Activated CD8-positive, alpha-beta T cell treated with anti-CD3 and anti-CD28 coated beads, Interleukin-2, amount 10 ng/mL, durations not matched to agents 7 days and 5 days (primary cell): ENCODE data around the gene AFMID. TPM values are rescaled to one million over a fixed set of nuclear protein-coding genes. Genes with fewer than 3 reads are reported as not detected.
A peak's percentile ranks its signal among the peaks of the same experiment; 100 is the strongest.

ENCODE experiments used
- ATAC-seq: fragments of 150-1000 bp; cut with Tn5 transposase; one replicate; pipeline ENCODE4 v1.10.0; 2021; ENCODE audit warnings: moderate library complexity
- CTCF ChIA-PET: fragments of 350-600 bp; sonication (Branson Sonifier 250); formaldehyde crosslinking; loops from one replicate; lab custom pipeline; 2021; ENCODE audit warnings: antibody characterized with exemption; lab: Charles Lee
- POLR2A ChIA-PET: fragments of 350-600 bp; sonication (Branson Sonifier 250); formaldehyde crosslinking; loops from one replicate; lab custom pipeline; 2021; ENCODE audit warnings: antibody characterized with exemption; lab: Charles Lee
- DNase-seq: peaks from one replicate; pipeline ENCODE4 v3.0.0-alpha.2; 2020
- H3K27ac Mint-ChIP-seq: one replicate; pipeline ENCODE4 v1.8.0; 2021; ENCODE audit warnings: mild to moderate bottlenecking, mixed read lengths
- H3K27me3 Mint-ChIP-seq: one replicate; pipeline ENCODE4 v1.8.0; 2021; ENCODE audit warnings: low read depth, mixed read lengths
- H3K36me3 Mint-ChIP-seq: one replicate; pipeline ENCODE4 v1.8.0; 2021; ENCODE audit warnings: low read depth, mixed read lengths
- H3K4me1 Mint-ChIP-seq: one replicate; pipeline ENCODE4 v1.8.0; 2021; ENCODE audit warnings: low read depth, mixed read lengths
- H3K4me3 Mint-ChIP-seq: one replicate; pipeline ENCODE4 v1.8.0; 2021; ENCODE audit warnings: mild to moderate bottlenecking, mixed read lengths
- H3K9me3 Mint-ChIP-seq: one replicate; pipeline ENCODE4 v1.8.0; 2022; ENCODE audit warnings: mixed read lengths; ENCODE audit not compliant: insufficient read depth
- total RNA-seq, 2 experiments: library from RNA; stranded (reverse); gene quantifications; one replicate each; pipeline ENCODE4 v1.2.3, GENCODE V29; 2021

The AFMID gene
- total RNA-seq, 2 experiments from 2014 or later = 17.7 to 20.7 TPM

GRCh38 chr17:78173097-78173715 is 14.0 kb upstream of the AFMID start:
- Mint-ChIP-seq H3K4me1 (peaks cover 71% of the 10 kb centered on the region), H3K4me3 (no peak overlapping the region), H3K27ac (peak overlapping the region; percentile 82), H3K9me3 (no peaks in the 10 kb centered on the region), H3K27me3 (no peaks in the 10 kb centered on the region), H3K36me3 (peaks cover 35% of the 10 kb centered on the region)
- peak; percentile 21 for ATAC-seq
- DNase-seq = peak; percentile 48
- POLR2A ChIA-PET = interaction anchor here (0.6 to 2.3 kb wide), 2 partner anchors 31 to 1420 kb away, joined by 3 to 6 read pairs; no protein-coding TSS in a partner anchor
- CTCF ChIA-PET = interaction anchor here (0.9 to 4.6 kb wide), 3 partner anchors 33 to 45 kb away, joined by 3 to 31 read pairs (median 3); partner anchors contain the start of genes TMC6 and TMC8

GRCh38 chr17:78174346-78174869 is 12.8 kb upstream of the AFMID start:
- no peaks in the 10 kb centered on the region for H3K9me3 Mint-ChIP-seq
- no peak overlapping the region for H3K4me3 Mint-ChIP-seq
- POLR2A ChIA-PET = interaction anchor here (2.3 kb wide), 1 partner anchor 33 kb away, joined by 6 read pairs; no protein-coding TSS in a partner anchor
- CTCF ChIA-PET = interaction anchor here (0.7 to 4.6 kb wide), 7 partner anchors 9 to 154 kb away, joined by 3 to 31 read pairs (median 7); partner anchors contain the start of genes AFMID, TK1, TMC6 and TMC8
- peaks cover 45% of the 10 kb centered on the region for H3K36me3 Mint-ChIP-seq
- peaks cover 73% of the 10 kb centered on the region for H3K4me1 Mint-ChIP-seq
- ATAC-seq (no peak), DNase-seq (no peak)
- H3K27ac Mint-ChIP-seq = peak overlapping the region; percentile 82
- H3K27me3 Mint-ChIP-seq = no peaks in the 10 kb centered on the region

GRCh38 chr17:78174870-78175642 is 12.1 kb upstream of the AFMID start:
- peaks cover 69% of the 10 kb centered on the region for H3K4me1 Mint-ChIP-seq
- peaks cover 48% of the 10 kb centered on the region for H3K36me3 Mint-ChIP-seq
- POLR2A ChIA-PET = interaction anchor here (1.2 to 2.3 kb wide), 2 partner anchors 12 to 33 kb away, joined by 5 to 6 read pairs; partner anchors contain the start of genes AFMID and TK1
- DNase-seq (no peak), ATAC-seq (no peak)
- CTCF ChIA-PET = interaction anchor here (0.7 to 4.6 kb wide), 11 partner anchors 8 to 156 kb away, joined by 3 to 31 read pairs (median 4); partner anchors contain the start of genes AFMID, TK1, TMC6 and TMC8
- H3K27ac Mint-ChIP-seq = no peak overlapping the region
- H3K9me3 Mint-ChIP-seq = no peaks in the 10 kb centered on the region
- H3K4me3 Mint-ChIP-seq = no peak overlapping the region
- H3K27me3 Mint-ChIP-seq = no peaks in the 10 kb centered on the region

DNA sequence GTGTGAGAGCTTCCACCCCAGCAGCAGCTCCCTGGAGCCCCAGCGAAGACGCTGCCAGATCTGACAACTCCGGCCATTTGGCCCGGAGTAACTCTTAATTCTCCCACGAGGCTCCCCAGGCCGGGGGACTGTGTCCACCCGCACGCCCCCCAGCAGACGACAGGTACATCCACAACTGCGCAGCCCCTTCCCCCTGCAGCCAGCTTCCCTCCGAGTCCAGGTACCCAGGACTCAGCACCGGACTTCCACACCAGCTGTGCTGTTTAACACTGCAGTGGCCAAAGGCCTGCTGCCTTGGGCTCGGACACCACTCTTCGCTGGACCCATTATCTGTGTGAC is 11.6 kb upstream of the AFMID start:
- ChIA-PET CTCF (interaction anchor here (0.8 to 4.6 kb wide), 12 partner anchors 10 to 155 kb away, joined by 3 to 31 read pairs (median 6); partner anchors contain the start of genes AFMID, TK1, TMC6 and TMC8), POLR2A (interaction anchor here (0.6 to 1.2 kb wide), 2 partner anchors 11 to 91 kb away, joined by 3 to 5 read pairs; partner anchors contain the start of genes AFMID and TK1)
- ATAC-seq (no peak), DNase-seq (no peak)
- Mint-ChIP-seq H3K27me3 (no peaks in the 10 kb centered on the region), H3K4me1 (peaks cover 70% of the 10 kb centered on the region), H3K4me3 (no peak overlapping the region), H3K9me3 (no peaks in the 10 kb centered on the region), H3K36me3 (peaks cover 52% of the 10 kb centered on the region), H3K27ac (no peak overlapping the region)

DNA sequence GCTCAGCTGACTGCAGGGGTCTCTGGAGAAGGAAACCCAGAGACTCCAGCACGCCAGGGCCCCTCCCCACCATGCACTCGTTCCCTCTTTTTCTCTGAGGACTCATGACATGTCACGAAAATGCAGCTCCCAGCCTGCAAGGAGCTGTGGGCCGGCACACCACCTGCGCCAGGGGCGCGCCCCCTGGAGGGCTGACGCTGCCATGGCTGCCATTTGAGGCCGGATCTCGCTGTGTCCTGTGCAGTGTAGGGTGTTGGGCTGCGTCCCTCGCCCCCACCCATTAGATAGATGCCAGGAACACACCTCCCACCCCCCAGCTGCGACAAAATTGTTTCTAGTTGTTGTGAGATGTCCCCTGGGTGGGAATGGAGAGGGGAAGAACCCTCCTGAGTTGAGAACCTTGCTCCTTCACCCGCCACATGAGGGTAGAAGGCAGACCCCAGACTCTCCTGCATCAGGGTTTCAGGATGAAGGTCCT is 10.6 kb upstream of the AFMID start:
- H3K36me3 Mint-ChIP-seq = peaks cover 58% of the 10 kb centered on the region
- H3K27ac Mint-ChIP-seq = no peak overlapping the region
- ATAC-seq (peak; percentile 90), DNase-seq (peak; percentile 82)
- no peaks in the 10 kb centered on the region for H3K27me3 Mint-ChIP-seq
- no peaks in the 10 kb centered on the region for H3K9me3 Mint-ChIP-seq
- peaks cover 65% of the 10 kb centered on the region for H3K4me1 Mint-ChIP-seq
- H3K4me3 Mint-ChIP-seq = no peak overlapping the region
- CTCF ChIA-PET = interaction anchor here (0.8 to 4.6 kb wide), 25 partner anchors 9 to 157 kb away, joined by 3 to 31 read pairs (median 5); partner anchors contain the start of genes AFMID, TK1, TMC6 and TMC8
- POLR2A ChIA-PET = interaction anchor here (0.8 to 1.2 kb wide), 4 partner anchors 10 to 51 kb away, joined by 3 to 4 read pairs (median 4); partner anchors contain the start of genes AFMID and TK1

- H3K4me3 Mint-ChIP-seq = no peak overlapping the region
- H3K36me3 Mint-ChIP-seq = peaks cover 60% of the 10 kb centered on the region
- no peaks in the 10 kb centered on the region for H3K27me3 Mint-ChIP-seq
- ChIA-PET CTCF (interaction anchor here (1.0 to 2.1 kb wide), 2 partner anchors 44 to 67 kb away, joined by 4 to 6 read pairs; no protein-coding TSS in a partner anchor), POLR2A (interaction anchor here (1.5 kb wide), 1 partner anchor 49 kb away, joined by 3 read pairs; the partner anchor contains the start of gene TMC8)
- DNase-seq (no peak), ATAC-seq (no peak)
- H3K27ac Mint-ChIP-seq = peak overlapping the region; percentile 25
- H3K4me1 Mint-ChIP-seq = peaks cover 58% of the 10 kb centered on the region
- no peaks in the 10 kb centered on the region for H3K9me3 Mint-ChIP-seq
Measured at GRCh38 chr17:78179372-78179771, 7.8 kb upstream of the AFMID start.

DNA sequence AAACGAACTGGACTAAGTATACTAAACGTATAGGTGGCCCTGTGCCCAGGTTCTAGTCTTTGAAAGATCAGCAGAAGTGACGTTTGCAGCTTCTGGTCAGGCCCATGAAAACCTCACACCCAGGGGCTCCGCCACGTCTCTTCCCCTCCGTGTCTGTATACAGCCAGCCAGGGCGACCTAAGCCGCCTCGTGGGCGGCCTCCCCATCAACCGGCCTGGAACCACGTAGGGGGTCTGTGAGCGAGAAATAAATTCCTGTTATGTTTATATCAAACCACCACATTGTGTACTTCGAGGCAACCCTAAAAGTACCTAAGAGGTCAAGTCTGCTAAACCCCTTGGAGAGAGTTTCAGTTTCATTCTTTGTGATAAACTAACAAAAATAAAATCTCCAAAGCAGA is 7.1 kb upstream of the AFMID start:
- Mint-ChIP-seq H3K9me3 (no peaks in the 10 kb centered on the region), H3K36me3 (peaks cover 65% of the 10 kb centered on the region), H3K27me3 (no peaks in the 10 kb centered on the region), H3K4me1 (peaks cover 61% of the 10 kb centered on the region), H3K27ac (peak overlapping the region; percentile 13), H3K4me3 (no peak overlapping the region)
- DNase-seq (no peak), ATAC-seq (no peak)
- POLR2A ChIA-PET = interaction anchor here (1.5 kb wide), 1 partner anchor 49 kb away, joined by 3 read pairs; the partner anchor contains the start of gene TMC8
- CTCF ChIA-PET = interaction anchor here (0.7 to 2.1 kb wide), 2 partner anchors 10 to 67 kb away, joined by 3 to 6 read pairs; no protein-coding TSS in a partner anchor

GRCh38 chr17:78180508-78180907 is 6.7 kb upstream of the AFMID start:
- no peak for ATAC-seq
- H3K4me3 Mint-ChIP-seq = no peak overlapping the region
- ChIA-PET CTCF (interaction anchor here (2.1 kb wide), 1 partner anchor 68 kb away, joined by 6 read pairs; no protein-coding TSS in a partner anchor), POLR2A (no interaction called here)
- H3K36me3 Mint-ChIP-seq = peaks cover 65% of the 10 kb centered on the region
- H3K27ac Mint-ChIP-seq = peak overlapping the region; percentile 13
- H3K4me1 Mint-ChIP-seq = peaks cover 61% of the 10 kb centered on the region
- no peaks in the 10 kb centered on the region for H3K27me3 Mint-ChIP-seq
- no peak for DNase-seq
- H3K9me3 Mint-ChIP-seq = no peaks in the 10 kb centered on the region

DNA sequence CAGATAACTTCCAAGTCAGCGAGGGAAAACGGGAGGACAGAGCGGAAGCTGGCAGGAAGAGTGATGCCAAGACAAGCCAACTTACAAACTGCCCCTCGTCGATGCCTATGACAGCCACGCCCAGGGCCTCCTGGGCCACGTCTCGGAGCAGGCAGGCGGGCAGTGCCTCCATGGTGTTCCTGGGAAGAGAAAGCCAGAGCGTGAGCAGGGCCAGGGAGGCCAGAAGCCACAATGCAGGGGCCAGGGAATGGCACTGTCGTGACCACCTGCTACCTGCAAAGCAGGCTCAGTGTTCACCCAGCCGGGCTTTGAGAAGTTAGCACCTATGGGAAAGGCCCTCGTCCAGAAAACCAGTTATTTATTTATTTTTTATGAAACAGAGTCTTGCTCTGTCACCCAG is 4.7 kb upstream of the AFMID start:
- ChIA-PET CTCF (interaction anchor here (1.0 to 3.0 kb wide), 4 partner anchors 8 to 98 kb away, joined by 3 to 11 read pairs (median 4); no protein-coding TSS in a partner anchor), POLR2A (interaction anchor here (1.2 kb wide), 1 partner anchor 53 kb away, joined by 3 read pairs; the partner anchor contains the start of gene TMC8)
- H3K4me3 Mint-ChIP-seq = no peak overlapping the region
- ATAC-seq (no peak), DNase-seq (no peak)
- H3K27me3 Mint-ChIP-seq = no peaks in the 10 kb centered on the region
- peaks cover 52% of the 10 kb centered on the region for H3K36me3 Mint-ChIP-seq
- no peaks in the 10 kb centered on the region for H3K9me3 Mint-ChIP-seq
- no peak overlapping the region for H3K27ac Mint-ChIP-seq
- peaks cover 55% of the 10 kb centered on the region for H3K4me1 Mint-ChIP-seq

GRCh38 chr17:78183916-78184315 is 3.2 kb upstream of the AFMID start:
- H3K27me3 Mint-ChIP-seq = no peaks in the 10 kb centered on the region
- peaks cover 56% of the 10 kb centered on the region for H3K4me1 Mint-ChIP-seq
- no peak overlapping the region for H3K27ac Mint-ChIP-seq
- POLR2A ChIA-PET = interaction anchor here (1.1 kb wide), 2 partner anchors 19 to 31 kb away, joined by 3 to 4 read pairs; no protein-coding TSS in a partner anchor
- H3K4me3 Mint-ChIP-seq = no peak overlapping the region
- ATAC-seq (no peak), DNase-seq (no peak)
- CTCF ChIA-PET = interaction anchor here (1.9 to 3.5 kb wide), 3 partner anchors 8 to 99 kb away, joined by 6 to 27 read pairs (median 11); no protein-coding TSS in a partner anchor
- peaks cover 47% of the 10 kb centered on the region for H3K36me3 Mint-ChIP-seq
- no peaks in the 10 kb centered on the region for H3K9me3 Mint-ChIP-seq
